Progenitor cell of endocrine pancreas (in vitro differentiated cells): ENCODE data around the gene IFNE. TPM values are rescaled to one million over a fixed set of nuclear protein-coding genes. Genes with fewer than 3 reads are reported as not detected.

Source experiments
- DNase-seq: peaks from one replicate; pipeline ENCODE4 v3.0.0; 2021; ENCODE audit warnings: low spot score; ENCODE audit not compliant: unreplicated experiment
- H3K27ac Mint-ChIP-seq: 2 replicates; pipeline ENCODE4 v1.8.0; 2021; ENCODE audit warnings: mild to moderate bottlenecking, moderate library complexity, mixed read lengths
- H3K27me3 Mint-ChIP-seq: 2 replicates; pipeline ENCODE4 v1.8.0; 2021; ENCODE audit warnings: mixed read lengths
- H3K36me3 Mint-ChIP-seq: 2 replicates; pipeline ENCODE4 v1.8.0; 2022; ENCODE audit warnings: mixed read lengths; ENCODE audit not compliant: insufficient read depth
- H3K4me1 Mint-ChIP-seq: 2 replicates; pipeline ENCODE4 v1.8.0; 2021; ENCODE audit warnings: low read depth, mixed read lengths
- H3K4me3 Mint-ChIP-seq: 2 replicates; pipeline ENCODE4 v1.8.0; 2021; ENCODE audit warnings: low read depth, mild to moderate bottlenecking, moderate library complexity, mixed read lengths
- H3K9me3 Mint-ChIP-seq: 2 replicates; pipeline ENCODE4 v1.8.0; 2021; ENCODE audit warnings: low read depth, mixed read lengths
- total RNA-seq: library from RNA; stranded (reverse); gene quantifications from 2 replicates; pipeline ENCODE4 v1.2.1, GENCODE V29; 2021
- TF ChIP-seq, protein P1 (sequence below): fragments of 200-600 bp; sonication (generic); IDR thresholded peaks from one replicate; pipeline ENCODE4 v1.5.0; 2021; ENCODE audit warnings: antibody characterized with exemption, mild to moderate bottlenecking; ENCODE audit not compliant: unreplicated experiment

IFNE gene
- total RNA-seq, 1 donor from 2014 or later = 2.5 TPM

DNA sequence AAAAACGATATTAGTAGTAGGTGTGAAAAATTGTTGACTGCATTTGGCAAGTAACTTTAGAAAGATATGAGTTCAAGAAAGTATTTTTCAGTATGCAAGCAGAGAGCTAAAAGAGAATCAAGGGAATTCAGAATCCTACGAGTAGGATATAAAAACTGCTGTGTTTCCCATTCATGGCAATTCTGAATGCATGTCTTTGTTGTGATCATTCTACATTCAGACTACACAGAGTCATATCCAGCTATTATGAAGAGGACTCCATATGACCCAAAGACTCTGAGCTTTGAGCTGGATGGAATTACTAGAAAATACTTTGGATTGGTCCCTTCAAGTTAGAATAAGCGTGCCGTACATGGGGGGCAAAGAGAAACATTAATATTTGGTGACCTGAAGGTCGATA is 12.0 kb downstream of the IFNE start:
- H3K27me3 Mint-ChIP-seq = no peaks in the 10 kb centered on the region
- H3K36me3 Mint-ChIP-seq = peaks cover 19% of the 10 kb centered on the region
- H3K9me3 Mint-ChIP-seq = peaks cover 7% of the 10 kb centered on the region
- peaks cover 2% of the 10 kb centered on the region for H3K4me1 Mint-ChIP-seq
- DNase-seq = no peak
- no peak overlapping the region for H3K27ac Mint-ChIP-seq
- TF ChIP-seq, protein P1, sequence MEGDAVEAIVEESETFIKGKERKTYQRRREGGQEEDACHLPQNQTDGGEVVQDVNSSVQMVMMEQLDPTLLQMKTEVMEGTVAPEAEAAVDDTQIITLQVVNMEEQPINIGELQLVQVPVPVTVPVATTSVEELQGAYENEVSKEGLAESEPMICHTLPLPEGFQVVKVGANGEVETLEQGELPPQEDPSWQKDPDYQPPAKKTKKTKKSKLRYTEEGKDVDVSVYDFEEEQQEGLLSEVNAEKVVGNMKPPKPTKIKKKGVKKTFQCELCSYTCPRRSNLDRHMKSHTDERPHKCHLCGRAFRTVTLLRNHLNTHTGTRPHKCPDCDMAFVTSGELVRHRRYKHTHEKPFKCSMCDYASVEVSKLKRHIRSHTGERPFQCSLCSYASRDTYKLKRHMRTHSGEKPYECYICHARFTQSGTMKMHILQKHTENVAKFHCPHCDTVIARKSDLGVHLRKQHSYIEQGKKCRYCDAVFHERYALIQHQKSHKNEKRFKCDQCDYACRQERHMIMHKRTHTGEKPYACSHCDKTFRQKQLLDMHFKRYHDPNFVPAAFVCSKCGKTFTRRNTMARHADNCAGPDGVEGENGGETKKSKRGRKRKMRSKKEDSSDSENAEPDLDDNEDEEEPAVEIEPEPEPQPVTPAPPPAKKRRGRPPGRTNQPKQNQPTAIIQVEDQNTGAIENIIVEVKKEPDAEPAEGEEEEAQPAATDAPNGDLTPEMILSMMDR = no peak
- H3K4me3 Mint-ChIP-seq = no peak overlapping the region

DNA sequence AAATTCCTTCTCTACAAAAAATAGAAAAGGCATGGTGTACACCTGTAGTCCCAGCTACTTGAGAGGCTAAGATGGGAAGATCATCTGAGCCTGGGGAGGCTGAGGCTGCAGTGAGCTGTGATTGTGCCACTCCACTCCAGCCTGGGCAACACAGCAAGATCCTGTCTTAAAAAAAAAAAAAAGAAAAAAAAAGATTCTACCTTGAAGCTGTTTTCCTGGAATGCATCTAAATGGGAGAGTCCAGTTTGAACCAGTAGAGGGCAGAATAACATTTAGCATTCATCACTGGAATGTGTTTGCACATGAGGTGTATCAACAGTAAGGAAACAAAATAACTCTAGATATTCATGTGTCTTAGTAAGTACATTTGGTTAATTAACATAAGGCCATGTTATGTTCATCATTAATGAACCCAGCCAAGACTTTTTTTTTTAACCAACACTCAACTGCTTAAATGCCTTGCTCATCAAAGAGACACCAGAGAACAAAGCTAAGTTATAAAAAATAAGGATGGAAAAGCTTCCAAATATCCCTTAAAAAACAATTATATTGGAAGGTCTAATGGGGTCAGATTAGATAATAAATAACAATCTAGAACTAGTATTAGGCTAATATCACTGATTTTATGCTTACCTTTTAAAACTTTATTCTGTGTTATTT is 16.1 kb downstream of the IFNE start:
- DNase-seq = no peak
- no peak overlapping the region for H3K27ac Mint-ChIP-seq
- peaks cover 2% of the 10 kb centered on the region for H3K4me1 Mint-ChIP-seq
- H3K36me3 Mint-ChIP-seq = peaks cover 40% of the 10 kb centered on the region
- H3K4me3 Mint-ChIP-seq = no peak overlapping the region
- TF ChIP-seq, protein P1 = peak; percentile 78
- H3K27me3 Mint-ChIP-seq = no peaks in the 10 kb centered on the region
- peaks cover 29% of the 10 kb centered on the region for H3K9me3 Mint-ChIP-seq

DNA sequence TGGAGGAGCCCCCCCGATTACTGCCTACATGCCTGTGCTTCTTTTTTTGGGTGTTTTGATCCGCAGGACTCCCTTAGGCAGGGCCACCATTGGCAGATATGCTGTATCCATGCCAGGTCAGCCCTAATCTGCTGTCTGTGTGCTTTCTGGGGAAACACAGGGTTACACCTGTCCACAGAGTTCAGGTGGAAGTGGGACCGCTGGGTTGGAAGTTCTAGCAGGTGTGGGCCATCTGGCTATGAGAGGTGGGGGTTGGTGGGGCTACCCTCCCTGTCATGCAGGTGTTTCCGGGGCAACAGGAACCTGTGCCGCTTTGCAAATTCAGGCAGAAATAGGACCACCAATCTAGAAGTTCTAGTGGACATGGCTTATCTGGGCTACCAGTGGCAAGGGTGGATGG is 17.0 kb downstream of the IFNE start:
- H3K4me1 Mint-ChIP-seq = peaks cover 1% of the 10 kb centered on the region
- no peak overlapping the region for H3K4me3 Mint-ChIP-seq
- peaks cover 29% of the 10 kb centered on the region for H3K9me3 Mint-ChIP-seq
- TF ChIP-seq, protein P1 = no peak
- H3K27ac Mint-ChIP-seq = no peak overlapping the region
- DNase-seq = no peak
- peaks cover 38% of the 10 kb centered on the region for H3K36me3 Mint-ChIP-seq
- H3K27me3 Mint-ChIP-seq = no peaks in the 10 kb centered on the region

- H3K36me3 Mint-ChIP-seq = peaks cover 40% of the 10 kb centered on the region
- no peak overlapping the region for H3K4me3 Mint-ChIP-seq
- TF ChIP-seq, protein P1 = no peak
These were observed 20.7 kb downstream of the IFNE start for GRCh38 chr9:21461377-21461776.

DNA sequence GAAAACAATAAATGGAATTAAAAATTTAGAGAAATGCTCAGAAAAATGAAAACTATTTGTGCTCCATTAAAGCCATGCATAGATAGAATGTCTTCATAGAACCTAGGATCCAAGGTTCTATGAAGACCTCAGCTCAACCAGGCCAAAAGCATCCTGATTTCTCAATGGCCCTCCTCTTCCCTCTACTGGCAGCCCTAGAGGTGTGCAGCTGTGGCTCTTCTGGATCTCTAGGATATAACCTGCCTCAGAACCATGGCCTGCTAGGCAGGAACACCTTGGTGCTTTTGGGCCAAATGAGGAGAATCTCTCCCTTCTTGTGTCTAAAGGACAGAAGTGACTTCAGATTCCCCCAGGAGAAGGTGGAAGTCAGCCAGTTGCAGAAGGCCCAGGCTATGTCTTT is 26.8 kb downstream of the IFNE start:
- peaks cover 18% of the 10 kb centered on the region for H3K36me3 Mint-ChIP-seq
- TF ChIP-seq, protein P1 = peak; percentile 53
- peaks cover 2% of the 10 kb centered on the region for H3K4me1 Mint-ChIP-seq
- H3K27me3 Mint-ChIP-seq = no peaks in the 10 kb centered on the region
- no peak overlapping the region for H3K27ac Mint-ChIP-seq
- no peak for DNase-seq
- peaks cover 3% of the 10 kb centered on the region for H3K9me3 Mint-ChIP-seq
- H3K4me3 Mint-ChIP-seq = no peak overlapping the region

More at GRCh38 chr9:21461377-21461776, 20.7 kb downstream of the IFNE start:
- DNase-seq = no peak
- peaks cover 1% of the 10 kb centered on the region for H3K4me1 Mint-ChIP-seq
- H3K27ac Mint-ChIP-seq = no peak overlapping the region
- H3K27me3 Mint-ChIP-seq = no peaks in the 10 kb centered on the region
- H3K9me3 Mint-ChIP-seq = peaks cover 26% of the 10 kb centered on the region
